Uterus (tissue), 2 donors: ENCODE measurements around the gene RIPOR2.

ENCODE experiments used
- CTCF ChIP-seq, 4 experiments: fragments of 200-600 bp in 2 of 4; fragments of 450-650 bp in 2 of 4; sonication (generic) in 2 of 4; IDR thresholded peaks; one replicate each; pipeline ENCODE4 v1.5.1; 2016 to 2019; ENCODE audit warnings: antibody characterized with exemption in 4 of 4, mild to moderate bottlenecking in 2 of 4, moderate library complexity in 1 of 4
- POLR2A ChIP-seq, 2 donors: fragments of 450-650 bp; IDR thresholded peaks; one replicate each; pipeline ENCODE4 v1.6.1; 2016; ENCODE audit warnings: antibody characterized with exemption in 2 of 2, mild to moderate bottlenecking in 1 of 2, moderate library complexity in 1 of 2

- TF ChIP-seq CTCF (IDR thresholded peaks at IDR 0.05), result no peak
- TF ChIP-seq POLR2A (IDR thresholded peaks at IDR 0.05), result no peak
Observed at GRCh38 chr6:24961852-24962251, 26.1 kb upstream of the RIPOR2 start.
